Fibroblast of lung (primary cell): ENCODE data around the gene GRID1. TPM values are rescaled to one million over a fixed set of nuclear protein-coding genes. Genes with fewer than 3 reads are reported as not detected.

Experiments
- DNase-seq, 2 donors: peaks; one replicate each; pipeline versions ENCODE4 v3.0.0 to v3.0.0-alpha.2; 2010; ENCODE audit warnings: low read depth in 2 of 2
- H2AFZ ChIP-seq: 2 replicates; pipeline ENCODE4 v1.5.1; 2012; ENCODE audit warnings: low read length, control low read depth, inconsistent platforms
- H3K27ac ChIP-seq: 2 replicates; pipeline ENCODE4 v1.5.1; 2011; ENCODE audit warnings: low read length, control low read depth; ENCODE audit not compliant: insufficient read depth
- H3K27me3 ChIP-seq: 2 replicates; pipeline ENCODE4 v1.5.1; 2011; ENCODE audit warnings: mild to moderate bottlenecking, low read length; ENCODE audit not compliant: control insufficient read depth, insufficient read depth
- H3K36me3 ChIP-seq: 2 replicates; pipeline ENCODE4 v1.5.1; 2011; ENCODE audit warnings: low read length; ENCODE audit not compliant: control insufficient read depth, insufficient read depth
- H3K4me1 ChIP-seq: 2 replicates; pipeline ENCODE4 v1.5.1; 2011; ENCODE audit warnings: low read length; ENCODE audit not compliant: control insufficient read depth, insufficient read depth; ENCODE audit errors: extremely low read depth
- H3K4me2 ChIP-seq: 2 replicates; pipeline ENCODE4 v1.5.1; 2011; ENCODE audit warnings: low read length, control low read depth; ENCODE audit not compliant: insufficient read depth; ENCODE audit errors: extremely low read depth
- H3K4me3 ChIP-seq, 4 experiments: fragments of 200-600 bp in 1 of 4; sonication (generic) in 1 of 4; replicated peaks in 1 of 4; 2 replicates each; pipeline ENCODE4 v1.5.1; 2011 to 2016; ENCODE audit warnings: low read length in 4 of 4, low read depth in 3 of 4, mild to moderate bottlenecking in 3 of 4, control low read depth in 2 of 4, inconsistent platforms in 1 of 4, mixed read lengths in 1 of 4; ENCODE audit not compliant: insufficient read depth in 1 of 4; ENCODE audit errors: control extremely low read depth in 1 of 4
- H3K79me2 ChIP-seq: 2 replicates; pipeline ENCODE4 v1.5.1; 2012; ENCODE audit warnings: mild to moderate bottlenecking, low read length, inconsistent platforms; ENCODE audit not compliant: control insufficient read depth, insufficient read depth
- H3K9ac ChIP-seq: 2 replicates; pipeline ENCODE4 v1.5.1; 2011; ENCODE audit warnings: mild to moderate bottlenecking, low read length, control low read depth; ENCODE audit not compliant: insufficient read depth
- H3K9me3 ChIP-seq: 2 replicates; pipeline ENCODE4 v1.5.1; 2012; ENCODE audit warnings: low read depth, low read length; ENCODE audit not compliant: control insufficient read depth, insufficient read depth
- H4K20me1 ChIP-seq: 2 replicates; pipeline ENCODE4 v1.5.1; 2011; ENCODE audit warnings: low read length; ENCODE audit not compliant: control insufficient read depth, insufficient read depth; ENCODE audit errors: extremely low read depth
- EZH2 ChIP-seq: IDR thresholded peaks from 2 replicates; pipeline ENCODE4 v1.5.1; 2012; ENCODE audit warnings: low read length, control low read depth, mild to moderate bottlenecking; ENCODE audit errors: missing control alignments
- polyA plus RNA-seq, 2 donors: library from polyadenylated mRNA; depleted of rRNA in 1 of 2; stranded (reverse) in 1 of 2; unstranded in 1 of 2; fragments of >200 nt; gene quantifications; 2 replicates each; pipeline ENCODE4 v1.2.1, GENCODE V29; 2011 to 2012; ENCODE audit warnings: missing spikeins in 1 of 2
- total RNA-seq: library from RNA; depleted of rRNA; stranded (reverse); fragments of >200 nt; gene quantifications from 2 replicates; pipeline ENCODE4 v1.2.1, GENCODE V29; 2014
- TF ChIP-seq, protein P1 (sequence below), 2 donors: IDR thresholded peaks in 1 of 2; conservative IDR thresholded peaks in 1 of 2; 1 replicate in 1 of 2; 2 replicates in 1 of 2; pipeline ENCODE4 v1.5.1; 2011 to 2012; ENCODE audit warnings: low read length in 2 of 2, control low read depth in 1 of 2, inconsistent platforms in 1 of 2, low read depth in 1 of 2, mild to moderate bottlenecking in 1 of 2

GRID1 gene
- total and polyA plus RNA-seq, 2 donors (not counting 1 experiment from before 2014, with no cell fraction given), result 0.03 to 0.33 TPM

DNA sequence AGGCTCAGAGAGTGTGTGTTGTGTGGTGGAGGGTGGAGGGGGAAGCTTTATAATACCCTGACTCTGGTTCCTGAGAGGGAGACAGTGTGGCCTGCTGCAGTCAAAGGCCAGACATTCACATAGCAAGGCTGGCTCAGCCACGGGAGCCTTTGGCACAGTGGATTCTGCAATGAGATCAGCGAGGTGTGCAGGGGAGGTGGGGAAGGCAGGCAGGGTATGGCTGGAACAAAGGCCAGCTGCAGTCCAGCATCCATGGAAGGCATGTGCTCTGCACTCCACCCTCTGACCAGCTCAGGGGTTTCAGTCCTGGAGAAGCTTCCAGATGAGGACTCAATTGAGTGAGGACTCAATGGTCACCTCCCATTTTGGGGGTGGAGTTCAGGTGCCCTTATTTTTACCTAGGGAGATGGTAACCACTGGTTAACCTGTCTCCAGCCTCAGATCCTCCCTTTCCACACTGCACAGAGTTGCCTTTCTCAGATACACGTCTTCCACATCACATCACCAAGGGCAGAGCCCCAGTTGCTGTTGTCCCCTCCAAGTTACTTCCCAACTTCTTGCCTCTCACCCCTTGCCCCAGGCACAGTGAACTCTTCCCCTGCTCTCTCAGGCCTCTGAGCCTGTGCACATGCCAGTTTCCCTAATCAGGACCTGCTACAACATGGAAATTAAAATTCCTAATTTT, 504.9 kb downstream of the GRID1 start:
- no peak overlapping the region for H3K9ac ChIP-seq
- no peak overlapping the region for H3K27ac ChIP-seq

DNA sequence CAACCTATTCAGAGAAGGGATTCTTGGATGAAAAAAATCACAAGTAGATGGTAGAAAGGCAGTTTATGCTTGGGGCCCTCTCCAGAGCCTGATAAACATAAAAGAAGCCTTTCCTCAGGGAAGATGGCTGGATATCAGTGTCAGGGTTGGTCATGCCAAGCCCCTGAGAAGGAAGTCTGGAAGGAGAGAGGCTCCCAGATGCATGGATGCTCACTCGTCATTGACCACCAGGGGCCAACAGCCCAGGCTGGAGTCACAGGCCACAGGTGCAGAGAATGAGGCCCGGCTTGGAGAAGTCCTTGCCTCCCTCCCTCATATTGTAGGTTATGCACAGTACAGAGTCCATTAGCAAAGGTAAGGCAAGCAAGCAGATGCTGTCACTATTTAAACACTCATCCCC, 506.7 kb downstream of the GRID1 start:
- Histone ChIP-seq H3K27me3 (no peaks in the 10 kb centered on the region), H4K20me1 (no peaks in the 10 kb centered on the region), H3K4me2 (no peak overlapping the region), H3K27ac (no peak overlapping the region), H3K9me3 (no peaks in the 10 kb centered on the region), H3K79me2 (no peaks in the 10 kb centered on the region), H3K36me3 (no peaks in the 10 kb centered on the region), H3K9ac (no peak overlapping the region), H3K4me1 (no peaks in the 10 kb centered on the region), H3K4me3 (no peak overlapping the region), H2AFZ (no peak overlapping the region)
- no peak for DNase-seq
- TF ChIP-seq, protein P1, sequence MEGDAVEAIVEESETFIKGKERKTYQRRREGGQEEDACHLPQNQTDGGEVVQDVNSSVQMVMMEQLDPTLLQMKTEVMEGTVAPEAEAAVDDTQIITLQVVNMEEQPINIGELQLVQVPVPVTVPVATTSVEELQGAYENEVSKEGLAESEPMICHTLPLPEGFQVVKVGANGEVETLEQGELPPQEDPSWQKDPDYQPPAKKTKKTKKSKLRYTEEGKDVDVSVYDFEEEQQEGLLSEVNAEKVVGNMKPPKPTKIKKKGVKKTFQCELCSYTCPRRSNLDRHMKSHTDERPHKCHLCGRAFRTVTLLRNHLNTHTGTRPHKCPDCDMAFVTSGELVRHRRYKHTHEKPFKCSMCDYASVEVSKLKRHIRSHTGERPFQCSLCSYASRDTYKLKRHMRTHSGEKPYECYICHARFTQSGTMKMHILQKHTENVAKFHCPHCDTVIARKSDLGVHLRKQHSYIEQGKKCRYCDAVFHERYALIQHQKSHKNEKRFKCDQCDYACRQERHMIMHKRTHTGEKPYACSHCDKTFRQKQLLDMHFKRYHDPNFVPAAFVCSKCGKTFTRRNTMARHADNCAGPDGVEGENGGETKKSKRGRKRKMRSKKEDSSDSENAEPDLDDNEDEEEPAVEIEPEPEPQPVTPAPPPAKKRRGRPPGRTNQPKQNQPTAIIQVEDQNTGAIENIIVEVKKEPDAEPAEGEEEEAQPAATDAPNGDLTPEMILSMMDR (conservative IDR thresholded peaks at IDR 0.05 in 1 of 2, IDR thresholded peaks at IDR 0.05 in 1 of 2; ENCODE audit: low read depth in 1 of 2, low read length in 2 of 2), result no peak
- TF ChIP-seq EZH2, result no peak

More for the DNA sequence above, 504.9 kb downstream of the GRID1 start:
- H3K79me2 ChIP-seq, result no peaks in the 10 kb centered on the region
- H2AFZ ChIP-seq, result no peak overlapping the region
- DNase-seq, result no peak
- H3K4me3 ChIP-seq, result no peak overlapping the region
- no peaks in the 10 kb centered on the region for H3K36me3 ChIP-seq
- H3K4me2 ChIP-seq, result no peak overlapping the region
- H3K4me1 ChIP-seq, result no peaks in the 10 kb centered on the region
- H4K20me1 ChIP-seq, result no peaks in the 10 kb centered on the region
- H3K9me3 ChIP-seq, result no peaks in the 10 kb centered on the region
- TF ChIP-seq, protein P1 (conservative IDR thresholded peaks at IDR 0.05 in 1 of 2, IDR thresholded peaks at IDR 0.05 in 1 of 2; ENCODE audit: low read depth in 1 of 2, low read length in 2 of 2), result no peak
- no peak for TF ChIP-seq EZH2
- H3K27me3 ChIP-seq, result no peaks in the 10 kb centered on the region

DNA sequence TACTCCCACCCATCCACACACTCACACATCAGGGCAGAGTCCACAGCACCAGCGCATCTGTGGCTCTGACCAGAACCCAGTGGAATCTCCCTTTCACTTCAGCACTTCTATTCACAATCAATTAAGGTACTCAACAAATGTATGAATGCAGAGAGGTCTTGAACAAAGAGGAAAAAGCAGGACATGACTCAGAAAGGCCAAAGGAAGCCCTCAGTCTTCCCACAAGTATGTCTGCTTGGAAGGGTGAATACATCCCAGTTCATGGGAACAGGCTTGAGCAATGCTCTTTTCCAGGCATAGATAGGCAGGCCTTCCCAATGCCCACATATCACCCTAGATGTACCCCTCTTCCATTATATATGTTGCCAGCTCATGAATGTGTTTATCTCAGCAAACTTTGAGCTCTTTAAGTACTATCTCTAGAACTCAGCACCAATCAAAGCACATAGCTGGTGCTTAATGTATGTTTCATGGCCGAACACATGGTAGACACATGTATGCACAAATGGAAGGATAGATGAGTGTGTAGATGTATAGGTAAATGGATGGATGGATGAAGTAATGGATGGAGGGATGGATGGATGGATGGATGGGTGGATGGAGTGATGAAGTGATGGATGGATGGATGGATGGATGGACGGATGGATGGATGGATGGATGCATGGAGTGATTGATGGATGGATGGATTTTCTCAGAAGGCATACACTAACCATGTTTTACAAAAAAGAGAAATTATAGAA, 507.6 kb downstream of the GRID1 start:
- Histone ChIP-seq H3K9ac (no peak overlapping the region), H3K4me3 (no peak overlapping the region), H3K27me3 (no peaks in the 10 kb centered on the region), H4K20me1 (no peaks in the 10 kb centered on the region), H3K79me2 (no peaks in the 10 kb centered on the region), H3K9me3 (no peaks in the 10 kb centered on the region), H3K36me3 (no peaks in the 10 kb centered on the region), H2AFZ (no peak overlapping the region), H3K4me1 (no peaks in the 10 kb centered on the region), H3K4me2 (no peak overlapping the region), H3K27ac (no peak overlapping the region)
- DNase-seq, result peak in 1 of 2 donors; percentile 36
- TF ChIP-seq EZH2, result no peak
- TF ChIP-seq, protein P1 (conservative IDR thresholded peaks at IDR 0.05 in 1 of 2, IDR thresholded peaks at IDR 0.05 in 1 of 2; ENCODE audit: low read depth in 1 of 2, low read length in 2 of 2), result no peak
